ENCODE measurements around the gene FMN2. TPM values are rescaled to one million over a fixed set of nuclear protein-coding genes. Genes with fewer than 3 reads are reported as not detected.

The FMN2 gene
- total RNA-seq, 1 experiment from 2014 or later: 0.59 TPM

DNA sequence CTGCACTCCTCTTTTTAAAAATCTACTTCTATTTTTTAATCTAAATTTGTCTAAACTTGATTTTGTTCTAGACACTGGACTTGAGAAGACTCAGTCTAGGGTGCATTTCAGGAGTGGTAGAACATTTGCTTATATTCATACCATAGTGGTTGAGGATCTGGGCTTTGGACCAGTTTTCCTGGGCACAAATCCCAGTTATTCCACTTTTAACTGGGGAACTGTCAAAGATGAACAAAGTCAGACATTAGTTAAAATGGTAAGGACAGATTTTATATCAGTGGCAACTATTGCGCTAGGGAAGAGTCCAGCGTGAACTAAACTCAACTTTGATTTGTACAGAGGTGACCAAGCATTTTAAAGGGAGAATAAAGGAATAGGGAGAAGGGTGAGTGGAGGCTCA is 102.4 kb downstream of the FMN2 start:
- H3K4me3 Mint-ChIP-seq: no peak overlapping the region
- Histone ChIP-seq H4K8ac (replicated peaks; ENCODE audit: insufficient read length, low read depth, low read length) (no peak overlapping the region), H3K27ac (ENCODE audit: insufficient read length, low read depth, low read length) (no peak overlapping the region), H3K23me2 (ENCODE audit: insufficient read length, low read depth, low read length, poor library complexity, severe bottlenecking) (no peaks in the 10 kb centered on the region), H4K20me1 (ENCODE audit: control insufficient read depth, insufficient read depth, insufficient read length) (no peaks in the 10 kb centered on the region), H3K4ac (ENCODE audit: low read depth, low read length) (no peak overlapping the region), H2AK5ac (ENCODE audit: insufficient read length, low read length) (no peak overlapping the region), H3K14ac (ENCODE audit: insufficient read depth, low read length) (no peak overlapping the region), H3K9ac (ENCODE audit: extremely low read depth, insufficient read length, low read length) (no peak overlapping the region), H2BK120ac (ENCODE audit: low read depth, low read length, poor library complexity, severe bottlenecking) (no peak overlapping the region), H2BK20ac (ENCODE audit: low read depth, low read length, poor library complexity, severe bottlenecking) (no peak overlapping the region), H3K23ac (ENCODE audit: insufficient read length, low read depth, low read length) (no peak overlapping the region), H4K91ac (ENCODE audit: insufficient read length, low read depth, low read length) (no peak overlapping the region), H4K5ac (ENCODE audit: insufficient read length, low read depth, low read length) (no peak overlapping the region), H2AFZ (ENCODE audit: low read length) (no peak overlapping the region), H3K79me1 (ENCODE audit: insufficient read depth, low read depth, low read length, poor library complexity, severe bottlenecking) (no peaks in the 10 kb centered on the region), H2BK15ac (ENCODE audit: low read depth, low read length) (no peak overlapping the region), H3K18ac (ENCODE audit: insufficient read length, low read depth, low read length) (no peak overlapping the region), H2BK12ac (ENCODE audit: insufficient read length, low read depth, low read length) (no peak overlapping the region), H3K79me2 (ENCODE audit: insufficient read depth, low read length) (no peaks in the 10 kb centered on the region), H3K4me1 (ENCODE audit: insufficient read depth, low read length) (no peaks in the 10 kb centered on the region), H3K56ac (ENCODE audit: insufficient read length, low read depth, low read length) (no peak overlapping the region), H3K9me3 (ENCODE audit: control insufficient read depth, low read depth, low read length) (no peaks in the 10 kb centered on the region), H3K4me2 (ENCODE audit: insufficient read depth, insufficient read length, low read length) (no peak overlapping the region), H3T11ph (ENCODE audit: low read length) (no peak overlapping the region), H2BK5ac (ENCODE audit: insufficient read length, low read length) (no peak overlapping the region), H3K27me3 (ENCODE audit: insufficient read depth, low read length) (no peaks in the 10 kb centered on the region)
- no peaks in the 10 kb centered on the region for H3K27me3 Mint-ChIP-seq (ENCODE audit: low read depth)
- H3K9me3 Mint-ChIP-seq: no peaks in the 10 kb centered on the region
- no peaks in the 10 kb centered on the region for H3K36me3 Mint-ChIP-seq (ENCODE audit: insufficient read depth in 1 of 3, low read depth in 3 of 3)
- H3K4me1 Mint-ChIP-seq: peaks cover 3 to 4% of the 10 kb centered on the region in 2 experiments; a peak in 2 of 4 replicates
- TF ChIP-seq CTCF (conservative IDR thresholded peaks at IDR 0.05): no peak
- DNase-seq: no peak
- no CpG with 5 or more reads among the region's 2 CpGs for WGBS (ENCODE audit: extremely low coverage, insufficient read length, low lambda C conversion rate)
- H3K27ac Mint-ChIP-seq: no peak overlapping the region
